HepG2 (cell line): Measurements from ENCODE around the gene STRIP1. TPM values are rescaled to one million over a fixed set of nuclear protein-coding genes. Genes with fewer than 3 reads are reported as not detected.

Source experiments
- ATAC-seq: fragments of 200-7000 bp; cut with Tn5 transposase; 3 replicates; pipeline ENCODE4 v1.9.1; 2020; ENCODE audit warnings: mild to moderate bottlenecking, moderate library complexity
- BruUV-seq: library from RNA; stranded (reverse); fragments of 400-500 nt; replicated peaks from 2 replicates; lab custom pipeline; 2021; lab: Mats Ljungman, UMichigan
- CTCF ChIA-PET: fragments of 300-600 bp; formaldehyde crosslinking; extraction: SDS; loops from one replicate; lab custom pipeline; 2021; ENCODE audit warnings: low total read pairs, inconsistent platforms, low intra/inter-chr PET ratio; lab: Yijun Ruan, JAX
- POLR2A ChIA-PET: fragments of 350-600 bp; sonication (Branson Sonifier 250); formaldehyde crosslinking; loops from one replicate; lab custom pipeline; 2020; ENCODE audit warnings: antibody characterized with exemption, inconsistent platforms; lab: Yijun Ruan, JAX
- DNase-seq: peaks from one replicate; pipeline ENCODE4 v3.0.0-alpha.2; 2015; ENCODE audit warnings: low spot score
- FAIRE-seq: peaks from 3 replicates; lab custom pipeline; 2011; peaks lifted over from hg19 to GRCh38; lab: Jason Lieb, UNC
- H2AFZ ChIP-seq: one replicate; pipeline ENCODE4 v1.6.1; 2011; ENCODE audit warnings: low read length, inconsistent platforms
- H3K27ac ChIP-seq: fragments of 300-600 bp; 3 replicates; pipeline ENCODE4 v1.8.0; 2011; ENCODE audit warnings: mixed run types, mild to moderate bottlenecking, mixed read lengths, low read length, inconsistent platforms; ENCODE audit not compliant: insufficient read depth; ENCODE audit errors: extremely low read length
- H3K27me3 ChIP-seq, 2 experiments: fragments of 200-600 bp in 1 of 2; 2 replicates in 1 of 2; 3 replicates in 1 of 2; pipeline versions ENCODE4 v1.6.0 to v1.8.0; 2011; ENCODE audit warnings: low read length in 2 of 2, mild to moderate bottlenecking in 2 of 2, moderate library complexity in 2 of 2, inconsistent platforms in 1 of 2; ENCODE audit not compliant: insufficient read depth in 2 of 2, control insufficient read depth in 1 of 2
- H3K36me3 ChIP-seq, 2 experiments: fragments of 200-600 bp in 1 of 2; replicated peaks in 1 of 2; 2 replicates in 1 of 2; 3 replicates in 1 of 2; pipeline versions ENCODE4 v1.5.1 to v1.8.0; 2011; ENCODE audit warnings: low read length in 2 of 2, inconsistent platforms in 1 of 2; ENCODE audit not compliant: insufficient read depth in 2 of 2, control insufficient read depth in 1 of 2
- H3K4me1 ChIP-seq: 2 replicates; pipeline ENCODE4 v1.5.1; 2012; ENCODE audit warnings: low read length, inconsistent platforms; ENCODE audit not compliant: insufficient read depth
- H3K4me2 ChIP-seq: 2 replicates; pipeline ENCODE4 v1.6.0; 2011; ENCODE audit warnings: low read depth, low read length, inconsistent platforms
- H3K4me3 ChIP-seq, 3 experiments: fragments of 200-600 bp in 1 of 3; sonication (generic), shearing (Covaris generic) in 1 of 3; replicated peaks in 1 of 3; 2 replicates each; pipeline ENCODE4 v1.5.1; 2011 to 2016; ENCODE audit warnings: low read length in 3 of 3, inconsistent platforms in 2 of 3, low read depth in 2 of 3, mild to moderate bottlenecking in 2 of 3, control low read depth in 1 of 3, mixed read lengths in 1 of 3; ENCODE audit not compliant: insufficient read depth in 1 of 3
- H3K79me2 ChIP-seq: one replicate; pipeline ENCODE4 v1.6.1; 2011; ENCODE audit warnings: low read length, inconsistent platforms; ENCODE audit not compliant: insufficient read depth
- H3K9ac ChIP-seq: 2 replicates; pipeline ENCODE4 v1.6.0; 2011; ENCODE audit warnings: mild to moderate bottlenecking, low read depth, low read length, inconsistent platforms; ENCODE audit not compliant: insufficient read depth
- H3K9me3 ChIP-seq: 2 replicates; pipeline ENCODE4 v1.5.1; 2012; ENCODE audit warnings: mild to moderate bottlenecking, low read length
- H4K20me1 ChIP-seq: 2 replicates; pipeline ENCODE4 v1.6.0; 2011; ENCODE audit warnings: inconsistent platforms, mild to moderate bottlenecking, low read length, moderate library complexity; ENCODE audit not compliant: insufficient read depth
- BHLHE40 ChIP-seq: IDR thresholded peaks from 2 replicates; pipeline ENCODE4 v1.6.1; 2011; ENCODE audit warnings: low read length, improper control_type of control experiment
- ONECUT2 ChIP-seq: sonication (generic); formaldehyde crosslinking; IDR thresholded peaks from 2 replicates; pipeline ENCODE4 v1.4.0; 2020; ENCODE audit warnings: missing genetic modification reagents
- SIN3B ChIP-seq: fragments of 150-350 bp; IDR thresholded peaks from 2 replicates; pipeline ENCODE4 v1.6.1; 2014; ENCODE audit warnings: low read length
- SMAD9 ChIP-seq: sonication (generic); formaldehyde crosslinking; IDR thresholded peaks from 2 replicates; pipeline ENCODE4 v1.5.1; 2020; ENCODE audit warnings: mild to moderate bottlenecking, missing genetic modification reagents
- ZMYM3 ChIP-seq: sonication (generic); formaldehyde crosslinking; IDR thresholded peaks from 2 replicates; pipeline ENCODE4 v1.5.1; 2020; ENCODE audit warnings: mild to moderate bottlenecking, missing genetic modification reagents
- ZNF136 ChIP-seq: sonication (generic); formaldehyde crosslinking; IDR thresholded peaks from 2 replicates; pipeline ENCODE4 v1.8.1; 2022; ENCODE audit warnings: low read depth, mild to moderate bottlenecking, moderate library complexity, missing genetic modification reagents
- ZNF570 ChIP-seq: sonication (generic); formaldehyde crosslinking; IDR thresholded peaks from 2 replicates; pipeline ENCODE4 v1.4.0; 2020; ENCODE audit warnings: mild to moderate bottlenecking, missing genetic modification reagents, borderline replicate concordance
- ZNF614 ChIP-seq: IDR thresholded peaks from 2 replicates; pipeline ENCODE4 v1.6.1; 2018; ENCODE audit warnings: missing biosample characterization, missing genetic modification reagents, inconsistent platforms, borderline replicate concordance
- ZNF629 ChIP-seq: sonication (generic); formaldehyde crosslinking; conservative IDR thresholded peaks from 2 replicates; pipeline ENCODE4 v1.5.0; 2020; ENCODE audit warnings: missing genetic modification reagents
- ZNF7 ChIP-seq: IDR thresholded peaks from 2 replicates; pipeline ENCODE4 v1.6.1; 2016; ENCODE audit warnings: missing biosample characterization, missing genetic modification reagents
- ZNF878 ChIP-seq: sonication (generic); formaldehyde crosslinking; IDR thresholded peaks from 2 replicates; pipeline ENCODE4 v1.8.1; 2023; ENCODE audit warnings: mild to moderate bottlenecking, missing genetic modification reagents, moderate library complexity
- WGBS: methylation state at CpG from one replicate; pipeline ENCODE4 v1.1.6; 2017; ENCODE audit warnings: low lambda C conversion rate; 5-methylcytosine and 5-hydroxymethylcytosine counted together
- in situ Hi-C: cut with HindIII; loops from 2 replicates; pipeline ENCODE4 v1.10.0; 2017; ENCODE audit warnings: low pct_unique_long_range_greater_than_20kb; ENCODE audit not compliant: extremely low pct_ligation_motif_present
- intact Hi-C: fragments of 100-400 bp; cut with micrococcal nuclease; formaldehyde crosslinking; loops from one replicate; pipeline ENCODE4 v1.10.0; 2022; ENCODE audit not compliant: unreplicated experiment
- polyA plus RNA-seq, 8 experiments: library from polyadenylated mRNA; depleted of rRNA in 3 of 8; stranded (reverse) in 7 of 8; unstranded in 1 of 8; fragments of >200 nt; fragmentation: Illumina TruSeq in 4 of 8; extraction: Trizol in 4 of 8; gene quantifications; 2 replicates each; pipeline versions ENCODE4 v1.2.1 to v1.2.3, GENCODE V29; 2011 to 2016; ENCODE audit warnings: low read depth in 4 of 8, missing spikeins in 1 of 8, mixed read lengths in 1 of 8; ENCODE audit not compliant: insufficient read depth in 1 of 8
- total RNA-seq, 5 experiments: library from RNA; depleted of rRNA; stranded (reverse); fragments of >200 nt; fragmentation: Illumina TruSeq; extraction: Trizol; gene quantifications; 2 replicates each; pipeline ENCODE4 v1.2.3, GENCODE V29; 2016; ENCODE audit warnings: low read depth in 1 of 5
- TF ChIP-seq, protein P1 (sequence below): sonication (generic); formaldehyde crosslinking; IDR thresholded peaks from 2 replicates; pipeline ENCODE4 v1.4.0; 2020; ENCODE audit warnings: low read depth, missing genetic modification reagents
- TF ChIP-seq, protein P2 (sequence below): sonication (generic); formaldehyde crosslinking; IDR thresholded peaks from 2 replicates; pipeline ENCODE4 v1.8.1; 2023; ENCODE audit warnings: missing genetic modification reagents, inconsistent platforms, borderline replicate concordance
- TF ChIP-seq, protein P3 (sequence below): sonication (generic); formaldehyde crosslinking; IDR thresholded peaks from 2 replicates; pipeline ENCODE4 v1.4.0; 2020; ENCODE audit warnings: missing genetic modification reagents
- TF ChIP-seq, protein P4 (sequence below): sonication (generic); formaldehyde crosslinking; IDR thresholded peaks from 2 replicates; pipeline ENCODE4 v1.5.1; 2020; ENCODE audit warnings: mild to moderate bottlenecking, missing genetic modification reagents, borderline replicate concordance
- TF ChIP-seq, protein P5 (sequence below): IDR thresholded peaks from 2 replicates; pipeline ENCODE4 v1.6.1; 2018; ENCODE audit warnings: missing genetic modification reagents, mild to moderate bottlenecking, missing compliant biosample characterization

The STRIP1 gene
- total and polyA plus RNA-seq, 2 of the 13 experiments (the other 11 are each of a cell fraction or from before 2014, with no cell fraction given) = 20.9 to 27.9 TPM

DNA sequence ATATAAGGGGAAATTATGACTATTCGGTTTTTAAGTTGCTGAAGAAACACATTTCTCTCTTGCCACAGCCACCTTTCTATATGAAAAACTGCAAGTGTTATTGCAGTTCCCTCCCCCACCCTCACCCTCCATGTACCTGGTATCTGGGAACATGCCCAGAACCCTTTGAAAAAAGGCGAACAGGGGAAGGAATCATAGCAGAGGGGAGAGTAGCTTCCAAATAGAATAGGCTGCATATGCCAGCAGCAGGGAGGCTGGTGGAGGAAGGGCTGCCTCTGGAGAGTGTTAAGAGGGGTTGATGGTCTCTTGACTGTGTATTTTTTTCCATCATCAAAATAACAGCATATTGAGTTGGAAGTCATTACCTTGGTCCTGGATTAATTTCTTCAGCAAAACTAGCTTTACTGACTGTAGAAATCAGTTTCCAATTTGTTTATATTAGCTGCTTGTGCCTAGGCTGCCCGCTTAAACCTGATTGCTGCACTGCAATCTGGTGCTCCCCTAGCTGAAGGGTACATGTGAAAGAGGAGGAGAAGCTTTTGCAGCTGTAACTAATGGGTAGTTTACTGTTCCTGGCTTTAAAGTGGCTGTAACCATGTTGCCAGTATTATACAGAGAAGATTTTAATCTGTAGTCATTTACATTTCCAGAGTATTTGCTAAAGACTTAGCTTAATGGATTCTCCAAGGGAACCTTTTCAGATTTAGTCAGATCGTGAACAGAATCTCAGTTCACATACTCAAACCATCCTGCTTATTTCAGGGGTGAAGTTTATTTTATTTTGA is 27.2 kb upstream of the STRIP1 start:
- H3K4me1 ChIP-seq = peaks cover 34% of the 10 kb centered on the region
- no peak for DNase-seq
- in situ Hi-C loops = no loop called here
- no peak overlapping the region for H3K27ac ChIP-seq
- no peak overlapping the region for H3K4me3 ChIP-seq
- H3K9me3 ChIP-seq = no peaks in the 10 kb centered on the region
- H3K4me2 ChIP-seq = no peak overlapping the region
- H3K79me2 ChIP-seq = peaks cover 33% of the 10 kb centered on the region
- no peaks in the 10 kb centered on the region for H3K27me3 ChIP-seq
- TF ChIP-seq ONECUT2 (CRISPR knock-in tag) (no peak), ZNF878 (CRISPR knock-in tag) (no peak), SMAD9 (CRISPR knock-in tag) (no peak), ZNF7 (no peak), SIN3B (no peak), ZMYM3 (CRISPR knock-in tag) (no peak), ZNF136 (CRISPR knock-in tag) (no peak), ZNF629 (CRISPR knock-in tag) (no peak), ZNF614 (no peak), ZNF570 (CRISPR knock-in tag) (no peak), BHLHE40 (no peak)
- TF ChIP-seq, protein P1, sequence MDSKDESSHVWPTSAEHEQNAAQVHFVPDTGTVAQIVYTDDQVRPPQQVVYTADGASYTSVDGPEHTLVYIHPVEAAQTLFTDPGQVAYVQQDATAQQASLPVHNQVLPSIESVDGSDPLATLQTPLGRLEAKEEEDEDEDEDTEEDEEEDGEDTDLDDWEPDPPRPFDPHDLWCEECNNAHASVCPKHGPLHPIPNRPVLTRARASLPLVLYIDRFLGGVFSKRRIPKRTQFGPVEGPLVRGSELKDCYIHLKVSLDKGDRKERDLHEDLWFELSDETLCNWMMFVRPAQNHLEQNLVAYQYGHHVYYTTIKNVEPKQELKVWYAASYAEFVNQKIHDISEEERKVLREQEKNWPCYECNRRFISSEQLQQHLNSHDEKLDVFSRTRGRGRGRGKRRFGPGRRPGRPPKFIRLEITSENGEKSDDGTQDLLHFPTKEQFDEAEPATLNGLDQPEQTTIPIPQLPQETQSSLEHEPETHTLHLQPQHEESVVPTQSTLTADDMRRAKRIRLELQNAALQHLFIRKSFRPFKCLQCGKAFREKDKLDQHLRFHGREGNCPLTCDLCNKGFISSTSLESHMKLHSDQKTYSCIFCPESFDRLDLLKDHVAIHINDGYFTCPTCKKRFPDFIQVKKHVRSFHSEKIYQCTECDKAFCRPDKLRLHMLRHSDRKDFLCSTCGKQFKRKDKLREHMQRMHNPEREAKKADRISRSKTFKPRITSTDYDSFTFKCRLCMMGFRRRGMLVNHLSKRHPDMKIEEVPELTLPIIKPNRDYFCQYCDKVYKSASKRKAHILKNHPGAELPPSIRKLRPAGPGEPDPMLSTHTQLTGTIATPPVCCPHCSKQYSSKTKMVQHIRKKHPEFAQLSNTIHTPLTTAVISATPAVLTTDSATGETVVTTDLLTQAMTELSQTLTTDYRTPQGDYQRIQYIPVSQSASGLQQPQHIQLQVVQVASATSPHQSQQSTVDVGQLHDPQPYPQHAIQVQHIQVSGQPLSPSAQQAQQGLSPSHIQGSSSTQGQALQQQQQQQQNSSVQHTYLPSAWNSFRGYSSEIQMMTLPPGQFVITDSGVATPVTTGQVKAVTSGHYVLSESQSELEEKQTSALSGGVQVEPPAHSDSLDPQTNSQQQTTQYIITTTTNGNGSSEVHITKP = no peak
- TF ChIP-seq, protein P2, sequence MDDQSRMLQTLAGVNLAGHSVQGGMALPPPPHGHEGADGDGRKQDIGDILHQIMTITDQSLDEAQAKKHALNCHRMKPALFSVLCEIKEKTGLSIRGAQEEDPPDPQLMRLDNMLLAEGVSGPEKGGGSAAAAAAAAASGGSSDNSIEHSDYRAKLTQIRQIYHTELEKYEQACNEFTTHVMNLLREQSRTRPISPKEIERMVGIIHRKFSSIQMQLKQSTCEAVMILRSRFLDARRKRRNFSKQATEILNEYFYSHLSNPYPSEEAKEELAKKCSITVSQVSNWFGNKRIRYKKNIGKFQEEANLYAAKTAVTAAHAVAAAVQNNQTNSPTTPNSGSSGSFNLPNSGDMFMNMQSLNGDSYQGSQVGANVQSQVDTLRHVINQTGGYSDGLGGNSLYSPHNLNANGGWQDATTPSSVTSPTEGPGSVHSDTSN = no peak
- TF ChIP-seq, protein P3, sequence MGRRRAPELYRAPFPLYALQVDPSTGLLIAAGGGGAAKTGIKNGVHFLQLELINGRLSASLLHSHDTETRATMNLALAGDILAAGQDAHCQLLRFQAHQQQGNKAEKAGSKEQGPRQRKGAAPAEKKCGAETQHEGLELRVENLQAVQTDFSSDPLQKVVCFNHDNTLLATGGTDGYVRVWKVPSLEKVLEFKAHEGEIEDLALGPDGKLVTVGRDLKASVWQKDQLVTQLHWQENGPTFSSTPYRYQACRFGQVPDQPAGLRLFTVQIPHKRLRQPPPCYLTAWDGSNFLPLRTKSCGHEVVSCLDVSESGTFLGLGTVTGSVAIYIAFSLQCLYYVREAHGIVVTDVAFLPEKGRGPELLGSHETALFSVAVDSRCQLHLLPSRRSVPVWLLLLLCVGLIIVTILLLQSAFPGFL = no peak
- TF ChIP-seq, protein P4, sequence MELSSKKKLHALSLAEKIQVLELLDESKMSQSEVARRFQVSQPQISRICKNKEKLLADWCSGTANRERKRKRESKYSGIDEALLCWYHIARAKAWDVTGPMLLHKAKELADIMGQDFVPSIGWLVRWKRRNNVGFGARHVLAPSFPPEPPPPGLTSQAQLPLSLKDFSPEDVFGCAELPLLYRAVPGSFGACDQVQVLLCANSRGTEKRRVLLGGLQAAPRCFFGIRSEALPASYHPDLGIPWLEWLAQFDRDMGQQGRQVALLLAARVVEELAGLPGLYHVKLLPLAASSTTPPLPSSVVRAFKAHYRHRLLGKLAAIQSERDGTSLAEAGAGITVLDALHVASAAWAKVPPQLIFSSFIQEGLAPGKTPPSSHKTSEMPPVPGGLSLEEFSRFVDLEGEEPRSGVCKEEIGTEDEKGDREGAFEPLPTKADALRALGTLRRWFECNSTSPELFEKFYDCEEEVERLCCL (CRISPR knock-in tag) = no peak
- TF ChIP-seq, protein P5, sequence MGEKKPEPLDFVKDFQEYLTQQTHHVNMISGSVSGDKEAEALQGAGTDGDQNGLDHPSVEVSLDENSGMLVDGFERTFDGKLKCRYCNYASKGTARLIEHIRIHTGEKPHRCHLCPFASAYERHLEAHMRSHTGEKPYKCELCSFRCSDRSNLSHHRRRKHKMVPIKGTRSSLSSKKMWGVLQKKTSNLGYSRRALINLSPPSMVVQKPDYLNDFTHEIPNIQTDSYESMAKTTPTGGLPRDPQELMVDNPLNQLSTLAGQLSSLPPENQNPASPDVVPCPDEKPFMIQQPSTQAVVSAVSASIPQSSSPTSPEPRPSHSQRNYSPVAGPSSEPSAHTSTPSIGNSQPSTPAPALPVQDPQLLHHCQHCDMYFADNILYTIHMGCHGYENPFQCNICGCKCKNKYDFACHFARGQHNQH (CRISPR knock-in tag) = no peak
- TF ChIP-seq, all 625 proteins: peak for 0
- FAIRE-seq (no peak), ATAC-seq (no peak)
- intact Hi-C loops = no loop called here
- Histone ChIP-seq H4K20me1 (no peaks in the 10 kb centered on the region), H2AFZ (no peak overlapping the region), H3K36me3 (peaks cover 14 to 39% of the 10 kb centered on the region in 2 experiments), H3K9ac (no peak overlapping the region)
- 92% methylated on average over 4 of the region's 4 CpGs for WGBS
- no TSS peak for BruUV-seq
- ChIA-PET POLR2A (no interaction called here), CTCF (no interaction called here)
